Effector memory CD4-positive, alpha-beta T cell (primary cell): ENCODE results near the gene SPATA17.
"Not testable (repeated sequence)": the region's sequence is repeated elsewhere in the genome, so short reads cannot be mapped to it uniquely, and the experiment has no call there.

Experiments used
- DNase-seq, 3 donors: peaks; one replicate each; pipeline ENCODE4 v3.0.0-alpha.2; 2020
- H3K27ac ChIP-seq: 2 replicates; pipeline ENCODE4 v1.7.0; 2013; ENCODE audit warnings: mild to moderate bottlenecking, low read length, moderate library complexity; ENCODE audit not compliant: insufficient read depth, poor library complexity, severe bottlenecking
- H3K27me3 ChIP-seq: replicated peaks from 2 replicates; pipeline ENCODE4 v1.7.0; 2013; ENCODE audit warnings: mild to moderate bottlenecking, low read length; ENCODE audit not compliant: insufficient read depth, control insufficient read depth, poor library complexity, severe bottlenecking
- H3K36me3 ChIP-seq: 2 replicates; pipeline ENCODE4 v1.7.0; 2013; ENCODE audit warnings: mild to moderate bottlenecking, low read length, moderate library complexity; ENCODE audit not compliant: control insufficient read depth, insufficient read depth
- H3K4me1 ChIP-seq: 2 replicates; pipeline ENCODE4 v1.7.0; 2013; ENCODE audit warnings: low read length, mild to moderate bottlenecking; ENCODE audit not compliant: control insufficient read depth, insufficient read depth, poor library complexity, severe bottlenecking
- H3K4me3 ChIP-seq: 2 replicates; pipeline ENCODE4 v1.7.0; 2013; ENCODE audit warnings: low read length, low read depth, mild to moderate bottlenecking; ENCODE audit not compliant: insufficient read depth, poor library complexity, severe bottlenecking
- H3K9me3 ChIP-seq: 2 replicates; pipeline ENCODE4 v1.7.0; 2013; ENCODE audit warnings: mild to moderate bottlenecking, low read length, moderate library complexity; ENCODE audit not compliant: control insufficient read depth
- total RNA-seq, 3 donors: gene quantifications; one replicate each; lab custom pipeline; 2026; lab: John Stamatoyannopoulos, UW

SPATA17 gene
- 0 to 0.17 (median 0) reads per million in 3 donors for total RNA-seq

- Histone ChIP-seq H3K4me3 (peak within 1 kb of the TSS; percentile 64), H3K27ac (peak within 1 kb of the TSS; percentile 88), H3K27me3 (no peaks in the 10 kb centered on the region), H3K4me1 (peaks cover 7% of the 10 kb centered on the region), H3K36me3 (no peaks in the 10 kb centered on the region), H3K9me3 (no peaks in the 10 kb centered on the region)
- peak; percentile 58 to 71 (median 64) for DNase-seq
Measured at GRCh38 chr1:217630711-217631591, at the start of gene SPATA17, which contains the start of gene GPATCH2. Gene SPATA17 (plus strand): TSS chr1:217631344. CDS start chr1:217631379, 35 bp downstream. Gene GPATCH2 (minus strand): TSS chr1:217631090. CDS start chr1:217630971, 119 bp downstream.

GRCh38 chr1:217584286-217584811 lies 46.8 kb upstream of the SPATA17 start:
- H3K36me3 ChIP-seq: not testable (repeated sequence)

GRCh38 chr1:217585577-217585976 lies 45.6 kb upstream of the SPATA17 start:
- Histone ChIP-seq H3K9me3 (no peaks in the 10 kb centered on the region), H3K27me3 (no peaks in the 10 kb centered on the region)

More at GRCh38 chr1:217584286-217584811, 46.8 kb upstream of the SPATA17 start:
- H3K9me3 ChIP-seq, H3K27ac ChIP-seq, H3K4me3 ChIP-seq, DNase-seq, H3K27me3 ChIP-seq, H3K4me1 ChIP-seq: not testable (repeated sequence)

GRCh38 chr1:217586586-217586985 lies 44.6 kb upstream of the SPATA17 start:
- Histone ChIP-seq H3K27ac (no peak overlapping the region), H3K4me1 (no peaks in the 10 kb centered on the region), H3K4me3 (no peak overlapping the region), H3K27me3 (no peaks in the 10 kb centered on the region), H3K36me3 (no peaks in the 10 kb centered on the region), H3K9me3 (no peaks in the 10 kb centered on the region)
- DNase-seq: no peak

More at GRCh38 chr1:217585577-217585976, 45.6 kb upstream of the SPATA17 start:
- Histone ChIP-seq H3K27ac (no peak overlapping the region), H3K36me3 (no peaks in the 10 kb centered on the region), H3K4me3 (no peak overlapping the region), H3K4me1 (no peaks in the 10 kb centered on the region)
- DNase-seq: no peak

GRCh38 chr1:217590598-217590997 lies 40.5 kb upstream of the SPATA17 start:
- no peaks in the 10 kb centered on the region for H3K36me3 ChIP-seq
- H3K9me3 ChIP-seq: no peaks in the 10 kb centered on the region
- H3K4me1 ChIP-seq: no peaks in the 10 kb centered on the region
- H3K4me3 ChIP-seq: no peak overlapping the region
- no peak overlapping the region for H3K27ac ChIP-seq
- DNase-seq: no peak
- no peaks in the 10 kb centered on the region for H3K27me3 ChIP-seq

- DNase-seq: no peak
- peaks cover 6% of the 10 kb centered on the region for H3K36me3 ChIP-seq
- H3K4me3 ChIP-seq: no peak overlapping the region
- H3K27me3 ChIP-seq: no peaks in the 10 kb centered on the region
- no peaks in the 10 kb centered on the region for H3K9me3 ChIP-seq
- H3K4me1 ChIP-seq: no peaks in the 10 kb centered on the region
- H3K27ac ChIP-seq: no peak overlapping the region
Measured at GRCh38 chr1:217599154-217599553, 32.0 kb upstream of the SPATA17 start.

GRCh38 chr1:217602380-217602779 lies 28.8 kb upstream of the SPATA17 start:
- no peaks in the 10 kb centered on the region for H3K27me3 ChIP-seq
- H3K36me3 ChIP-seq: peaks cover 6% of the 10 kb centered on the region
- DNase-seq: no peak
- no peak overlapping the region for H3K27ac ChIP-seq
- no peak overlapping the region for H3K4me3 ChIP-seq
- no peaks in the 10 kb centered on the region for H3K9me3 ChIP-seq
- H3K4me1 ChIP-seq: no peaks in the 10 kb centered on the region

GRCh38 chr1:217605390-217605789 lies 25.8 kb upstream of the SPATA17 start:
- H3K4me1 ChIP-seq: no peaks in the 10 kb centered on the region
- H3K9me3 ChIP-seq: no peaks in the 10 kb centered on the region
- no peak overlapping the region for H3K27ac ChIP-seq
- H3K27me3 ChIP-seq: no peaks in the 10 kb centered on the region
- no peak overlapping the region for H3K4me3 ChIP-seq
- DNase-seq: no peak
- H3K36me3 ChIP-seq: no peaks in the 10 kb centered on the region

GRCh38 chr1:217614200-217614712 lies 16.9 kb upstream of the SPATA17 start:
- Histone ChIP-seq H3K4me3 (no peak overlapping the region), H3K27ac (no peak overlapping the region), H3K27me3 (no peaks in the 10 kb centered on the region), H3K9me3 (no peaks in the 10 kb centered on the region), H3K36me3 (no peaks in the 10 kb centered on the region), H3K4me1 (no peaks in the 10 kb centered on the region)
- no peak for DNase-seq

GRCh38 chr1:217617126-217617525 lies 14.0 kb upstream of the SPATA17 start:
- H3K4me1 ChIP-seq: no peaks in the 10 kb centered on the region
- H3K36me3 ChIP-seq: peaks cover 8% of the 10 kb centered on the region
- H3K9me3 ChIP-seq: no peaks in the 10 kb centered on the region
- H3K27me3 ChIP-seq: no peaks in the 10 kb centered on the region
- DNase-seq: no peak
- no peak overlapping the region for H3K27ac ChIP-seq
- H3K4me3 ChIP-seq: no peak overlapping the region
